HuH-7 (cell line): ENCODE data around the gene B4GALT2.
A peak's percentile ranks its signal among the peaks of the same experiment; 100 is the strongest.

ENCODE experiments used
- DNase-seq: peaks from one replicate; pipeline ENCODE4 v3.0.0; 2011; ENCODE audit warnings: low spot score

The B4GALT2 gene

DNA sequence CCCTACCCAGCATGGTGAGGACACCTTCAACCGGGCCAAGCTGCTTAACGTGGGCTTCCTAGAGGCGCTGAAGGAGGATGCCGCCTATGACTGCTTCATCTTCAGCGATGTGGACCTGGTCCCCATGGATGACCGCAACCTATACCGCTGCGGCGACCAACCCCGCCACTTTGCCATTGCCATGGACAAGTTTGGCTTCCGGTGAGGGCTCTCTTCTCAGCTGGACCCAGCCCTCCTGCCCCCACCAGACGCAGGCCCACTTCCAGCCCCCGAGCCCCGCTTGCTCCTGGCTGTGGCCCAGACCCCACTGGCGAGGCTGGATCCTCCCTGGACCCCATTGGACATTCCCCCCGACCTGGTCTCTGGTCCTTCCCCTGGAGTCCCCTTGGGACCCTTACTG lies 5.8 kb downstream of the B4GALT2 start:
- DNase-seq = no peak

DNA sequence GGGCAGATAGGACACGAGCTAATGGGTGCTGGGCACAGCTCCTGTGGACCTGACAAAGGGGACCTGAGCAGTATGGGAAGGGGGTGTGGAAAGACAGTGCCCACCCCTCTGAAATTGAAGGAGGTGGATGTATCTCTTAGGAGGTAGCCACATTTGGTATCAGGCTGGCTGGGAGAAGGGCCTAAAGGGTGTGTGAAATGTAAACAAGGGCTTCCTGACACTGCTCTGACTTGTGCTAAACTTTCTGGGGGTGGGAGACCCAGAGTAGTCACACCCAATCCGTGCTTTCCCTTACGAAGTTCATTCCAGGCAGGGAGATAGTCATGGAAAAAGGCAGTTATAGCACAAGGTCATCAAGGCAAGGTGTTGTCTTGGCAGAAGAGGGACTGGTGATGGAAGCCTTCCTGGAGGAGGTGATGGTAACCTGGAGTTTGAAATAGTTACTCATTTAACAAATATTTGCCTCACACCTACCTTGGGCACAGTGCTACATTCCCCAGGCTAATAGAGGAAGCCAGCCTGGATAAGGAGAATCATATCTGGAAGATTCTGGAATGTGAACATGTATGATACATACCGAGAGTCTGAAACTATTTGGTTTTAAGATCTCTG lies 7.1 kb downstream of the B4GALT2 start:
- no peak for DNase-seq

DNA sequence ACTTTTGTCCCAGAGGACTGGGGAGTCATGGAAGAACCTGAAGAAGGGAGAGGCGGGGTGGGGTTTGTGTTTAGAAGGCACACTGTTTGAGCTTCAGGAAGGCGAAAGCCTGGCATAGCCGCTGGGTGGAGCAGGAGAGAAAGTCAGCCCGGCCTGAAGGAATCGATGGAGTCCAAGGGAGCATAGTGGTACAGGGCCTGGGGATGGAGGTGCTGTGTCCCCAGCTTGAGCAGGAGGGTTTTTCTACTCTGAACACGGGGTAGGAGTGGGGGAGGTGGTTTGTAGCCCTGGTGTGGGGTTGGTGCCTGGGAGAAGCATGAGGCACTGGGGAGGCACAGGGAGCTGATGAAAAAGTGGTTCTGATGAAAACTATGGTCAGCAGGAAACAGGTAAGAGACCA lies 7.7 kb downstream of the B4GALT2 start:
- peak; percentile 77 for DNase-seq

DNA sequence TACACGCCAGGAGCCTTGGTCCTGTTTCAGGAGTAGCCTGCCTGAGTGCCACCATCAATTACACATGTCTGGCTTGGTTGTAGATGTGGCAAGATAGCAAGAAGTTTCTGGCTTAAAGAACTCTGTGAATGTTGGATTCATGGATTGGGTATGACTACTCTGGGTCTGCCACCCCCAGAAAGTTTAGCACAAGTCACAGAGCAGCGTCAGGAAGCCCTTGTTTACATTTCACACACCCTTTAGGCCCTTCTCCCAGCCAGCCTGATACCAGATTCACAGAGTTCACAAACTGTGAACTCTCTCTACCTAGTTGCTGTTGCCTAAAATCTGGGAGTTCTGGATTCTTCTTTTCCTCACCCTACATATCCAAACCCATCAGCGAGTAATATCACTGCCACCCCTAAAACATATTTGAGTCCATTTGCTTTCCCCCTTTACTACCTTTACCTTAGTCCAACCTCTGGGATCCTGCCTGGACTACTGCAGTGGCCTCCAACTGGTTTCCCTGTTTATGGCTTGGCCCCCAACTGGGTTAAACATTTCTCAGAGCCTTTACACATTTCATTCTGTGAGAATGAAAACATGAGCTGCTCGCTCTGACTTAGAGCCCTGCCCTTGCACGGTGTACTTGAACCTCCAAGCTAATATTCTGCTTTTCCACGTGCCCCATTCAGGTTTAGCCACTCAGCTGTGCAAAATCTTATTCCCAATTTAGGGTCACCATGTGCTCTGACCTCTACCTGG lies 8.3 kb downstream of the B4GALT2 start:
- no peak for DNase-seq

DNA sequence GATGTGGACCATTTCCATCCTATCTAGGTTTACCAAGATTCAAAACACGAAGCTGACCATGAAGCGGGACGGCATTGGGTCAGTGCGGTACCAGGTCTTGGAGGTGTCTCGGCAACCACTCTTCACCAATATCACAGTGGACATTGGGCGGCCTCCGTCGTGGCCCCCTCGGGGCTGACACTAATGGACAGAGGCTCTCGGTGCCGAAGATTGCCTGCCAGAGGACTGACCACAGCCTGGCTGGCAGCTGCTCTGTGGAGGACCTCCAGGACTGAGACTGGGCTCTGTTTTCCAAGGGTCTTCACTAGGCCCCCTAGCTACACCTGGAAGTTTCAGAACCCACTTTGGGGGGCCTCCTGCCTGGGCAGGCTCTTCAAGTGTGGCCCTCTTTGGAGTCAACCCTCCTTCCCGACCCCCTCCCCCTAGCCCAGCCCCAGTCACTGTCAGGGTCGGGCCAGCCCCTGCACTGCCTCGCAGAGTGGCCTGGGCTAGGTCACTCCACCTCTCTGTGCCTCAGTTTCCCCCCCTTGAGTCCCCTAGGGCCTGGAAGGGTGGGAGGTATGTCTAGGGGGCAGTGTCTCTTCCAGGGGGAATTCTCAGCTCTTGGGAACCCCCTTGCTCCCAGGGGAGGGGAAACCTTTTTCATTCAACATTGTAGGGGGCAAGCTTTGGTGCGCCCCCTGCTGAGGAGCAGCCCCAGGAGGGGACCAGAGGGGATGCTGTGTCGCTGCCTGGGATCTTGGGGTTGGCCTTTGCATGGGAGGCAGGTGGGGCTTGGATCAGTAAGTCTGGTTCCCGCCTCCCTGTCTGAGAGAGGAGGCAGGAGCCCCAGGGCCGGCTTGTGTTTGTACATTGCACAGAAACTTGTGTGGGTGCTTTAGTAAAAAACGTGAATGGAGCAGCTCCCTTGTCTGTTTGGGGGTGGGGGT lies 11.5 kb downstream of the B4GALT2 start:
- DNase-seq = no peak

DNA sequence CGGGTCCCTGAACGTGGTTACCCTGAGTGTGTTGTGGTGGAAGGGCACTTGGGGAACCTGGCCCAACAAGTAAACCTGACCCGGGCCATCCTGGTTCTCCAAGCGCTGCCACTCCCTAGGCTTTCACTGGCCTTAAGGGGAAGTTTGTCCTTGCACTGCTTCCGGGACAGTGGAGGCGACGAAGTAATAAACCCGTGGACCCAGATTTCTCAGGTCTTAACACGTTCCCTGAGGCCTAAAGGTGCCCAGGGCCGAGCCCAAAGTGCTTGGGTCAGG lies 12.1 kb downstream of the B4GALT2 start:
- DNase-seq = no peak

DNA sequence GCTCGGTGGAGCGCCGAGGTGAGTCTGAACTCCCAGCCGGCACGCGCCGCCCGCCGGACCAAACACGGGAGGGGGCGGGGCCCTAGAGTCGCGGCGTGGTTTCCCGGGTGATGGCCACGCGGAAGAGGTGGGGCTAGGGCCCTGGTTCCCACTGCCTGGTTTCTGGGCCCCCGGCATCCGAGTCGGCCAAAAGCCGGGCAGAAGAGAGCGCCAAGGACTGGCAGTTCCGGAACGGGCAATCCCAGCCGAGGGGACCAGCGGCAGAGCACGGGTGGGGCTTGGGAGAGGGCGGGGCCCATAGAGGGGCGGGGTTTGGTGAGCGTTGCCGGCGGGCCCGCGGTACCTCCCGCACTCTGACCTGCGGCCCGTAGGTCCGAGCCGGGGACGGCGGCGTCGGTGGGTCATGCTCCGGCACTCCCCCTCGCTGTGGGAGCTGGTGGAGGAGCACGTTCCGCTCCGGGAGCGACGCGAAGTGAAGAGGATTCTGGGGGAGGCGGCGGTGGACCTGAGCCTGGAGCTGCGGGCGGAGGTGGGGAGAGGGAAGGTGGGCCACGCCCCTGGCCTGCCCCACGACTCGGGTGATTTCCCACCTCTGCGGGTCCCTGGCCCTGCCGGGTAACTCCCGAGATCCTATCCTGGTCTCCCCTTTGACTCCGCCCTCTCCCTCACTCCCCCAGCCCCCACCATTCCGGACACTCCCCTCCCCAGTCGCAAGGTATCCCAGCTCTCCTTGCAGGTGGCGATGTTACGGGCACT lies 12.6 kb downstream of the B4GALT2 start, which contains the start of gene CCDC24:
CCDC24 (plus strand) TSS at position 124 of the 756 bp plus-strand sequence; CDS start at position 404, 280 bp downstream.
- peak; percentile 88 for DNase-seq

DNA sequence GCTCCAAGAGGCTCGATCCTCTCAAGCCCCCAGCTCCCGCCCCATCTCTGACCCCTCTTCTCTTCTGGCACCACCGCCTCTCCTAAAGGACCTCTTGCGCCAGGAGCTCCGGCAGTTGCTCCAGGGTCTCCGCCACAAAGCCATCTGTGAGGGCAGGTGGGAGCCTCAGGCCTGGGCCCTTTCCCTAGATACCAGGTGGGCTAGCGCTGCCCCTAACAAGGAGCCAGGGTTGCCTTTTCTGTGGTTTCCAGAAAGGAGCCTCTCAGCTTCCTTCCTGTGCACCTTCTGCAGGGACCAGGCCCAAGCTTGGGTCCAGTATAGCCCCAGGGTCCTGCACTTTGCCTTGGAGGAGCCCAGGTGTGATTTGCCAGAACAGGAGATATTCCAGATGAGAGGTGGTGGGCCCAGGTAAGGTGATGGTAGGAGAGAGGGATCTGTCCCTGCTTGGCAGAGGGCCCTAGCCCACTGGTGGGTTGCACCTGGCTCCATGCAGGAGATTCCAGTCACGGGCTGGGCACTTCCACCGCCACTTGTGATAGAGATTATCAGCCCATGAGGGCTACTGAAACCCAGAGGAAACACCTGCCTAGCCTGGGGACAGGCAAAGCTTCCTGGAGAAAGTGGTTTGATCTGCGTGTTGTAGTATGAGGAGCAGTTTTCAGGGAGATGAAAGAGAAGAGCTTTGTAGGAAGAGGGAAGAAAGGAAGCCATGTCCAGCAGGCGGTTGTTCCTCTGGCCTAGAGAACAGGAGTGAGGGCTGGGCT lies 13.4 kb downstream of the B4GALT2 start:
- DNase-seq = no peak

DNA sequence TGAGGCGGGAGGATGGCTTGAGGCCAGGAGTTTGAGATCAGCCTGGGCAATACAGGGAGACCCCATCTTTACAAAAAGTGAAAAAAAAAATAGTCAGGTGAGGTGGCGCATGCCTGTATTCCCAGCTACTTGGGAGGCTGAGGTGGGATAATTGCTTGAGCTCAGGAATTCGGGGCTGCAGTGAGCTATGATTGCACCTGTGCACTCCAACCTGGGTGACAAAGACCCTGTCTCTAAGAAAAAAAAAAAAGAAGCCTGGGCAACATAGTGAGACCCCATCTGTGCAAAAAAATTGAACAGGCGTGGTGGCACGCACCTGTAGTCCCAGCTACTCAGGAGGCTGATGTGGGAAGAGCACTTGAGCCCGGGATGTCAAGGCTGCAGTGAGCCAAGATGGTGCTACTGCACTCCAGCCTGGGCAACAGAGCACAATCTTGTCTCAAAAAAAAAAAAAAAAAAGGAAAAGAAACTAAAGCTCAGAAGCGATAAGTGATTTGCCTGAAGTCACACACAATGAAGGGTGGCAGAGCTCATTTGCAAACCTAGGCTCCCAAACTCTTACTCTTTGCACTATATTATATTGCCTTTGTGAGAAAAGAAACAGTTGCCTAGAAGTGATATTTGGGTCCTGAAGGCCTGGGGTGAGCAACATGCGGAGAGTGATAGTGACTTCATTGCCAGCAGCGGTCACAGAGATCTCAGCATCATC lies 14.3 kb downstream of the B4GALT2 start:
- DNase-seq = no peak

DNA sequence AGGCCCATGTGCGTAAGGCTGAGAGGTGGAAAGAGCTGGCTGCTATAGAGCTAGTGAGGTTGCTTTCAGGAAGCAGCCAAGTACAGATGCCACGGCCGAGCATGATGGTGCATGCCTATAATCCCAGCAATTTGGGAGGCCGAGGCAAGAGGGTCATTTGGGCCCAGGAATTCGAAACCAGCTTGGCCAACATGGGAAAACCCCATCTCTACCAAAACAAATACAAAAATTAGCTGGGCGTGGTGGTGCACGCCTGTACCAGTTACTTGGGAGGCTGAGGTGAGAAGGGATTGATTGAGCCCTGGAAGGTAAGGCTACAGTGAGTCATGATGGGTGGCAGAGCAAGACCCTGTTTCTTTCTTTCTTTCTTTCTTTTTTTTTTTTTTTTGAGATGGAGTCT lies 15.1 kb downstream of the B4GALT2 start:
- no peak for DNase-seq

DNA sequence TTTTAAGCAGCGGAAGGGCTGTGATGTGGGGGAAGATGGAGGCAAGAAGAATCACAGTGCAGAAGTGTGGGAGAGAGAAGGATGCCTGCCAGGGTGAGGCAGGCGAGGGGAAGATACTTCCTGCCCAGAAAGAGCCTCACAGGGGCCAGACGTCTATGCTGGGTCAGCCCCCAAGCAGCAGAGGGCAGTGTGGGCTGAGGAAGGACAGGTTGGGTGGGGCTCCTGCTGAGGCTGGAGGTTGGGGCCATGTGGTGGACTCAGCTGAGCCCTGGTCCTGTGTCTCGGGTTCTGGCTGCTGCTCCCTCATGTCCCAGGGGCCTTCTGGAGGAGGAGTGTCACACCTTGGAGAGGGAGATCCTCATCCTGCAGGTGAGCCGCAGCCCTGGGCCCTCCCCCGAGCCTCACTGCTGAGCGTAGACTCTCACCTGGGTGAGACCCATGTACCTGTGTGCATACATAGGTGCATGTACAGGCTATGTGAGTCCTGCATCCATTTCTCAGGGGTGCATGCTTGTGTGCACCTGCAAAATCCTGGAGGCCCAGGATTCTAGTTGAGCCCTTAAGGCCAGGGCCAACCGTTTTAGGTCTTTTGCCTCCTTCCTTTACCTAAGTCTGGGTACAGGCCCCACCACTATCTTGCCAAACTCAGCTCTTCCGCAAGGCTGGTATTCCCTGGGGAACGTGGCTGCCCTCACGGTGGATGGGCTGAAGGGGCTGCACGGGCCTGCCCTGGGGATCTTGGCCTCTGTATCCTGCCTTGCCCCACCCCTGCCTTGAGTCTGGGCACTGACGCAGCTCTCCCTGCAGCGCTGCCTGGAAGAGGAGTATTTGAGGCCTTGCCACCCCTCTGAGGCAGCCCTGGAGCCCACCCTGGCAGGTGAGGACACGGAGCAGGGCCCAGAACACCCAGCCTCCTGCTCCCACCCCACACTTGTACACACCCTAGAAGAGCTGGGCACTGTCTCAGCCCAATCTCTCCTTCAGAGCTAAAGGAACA lies 16.1 kb downstream of the B4GALT2 start:
- peak; percentile 86 for DNase-seq

DNA sequence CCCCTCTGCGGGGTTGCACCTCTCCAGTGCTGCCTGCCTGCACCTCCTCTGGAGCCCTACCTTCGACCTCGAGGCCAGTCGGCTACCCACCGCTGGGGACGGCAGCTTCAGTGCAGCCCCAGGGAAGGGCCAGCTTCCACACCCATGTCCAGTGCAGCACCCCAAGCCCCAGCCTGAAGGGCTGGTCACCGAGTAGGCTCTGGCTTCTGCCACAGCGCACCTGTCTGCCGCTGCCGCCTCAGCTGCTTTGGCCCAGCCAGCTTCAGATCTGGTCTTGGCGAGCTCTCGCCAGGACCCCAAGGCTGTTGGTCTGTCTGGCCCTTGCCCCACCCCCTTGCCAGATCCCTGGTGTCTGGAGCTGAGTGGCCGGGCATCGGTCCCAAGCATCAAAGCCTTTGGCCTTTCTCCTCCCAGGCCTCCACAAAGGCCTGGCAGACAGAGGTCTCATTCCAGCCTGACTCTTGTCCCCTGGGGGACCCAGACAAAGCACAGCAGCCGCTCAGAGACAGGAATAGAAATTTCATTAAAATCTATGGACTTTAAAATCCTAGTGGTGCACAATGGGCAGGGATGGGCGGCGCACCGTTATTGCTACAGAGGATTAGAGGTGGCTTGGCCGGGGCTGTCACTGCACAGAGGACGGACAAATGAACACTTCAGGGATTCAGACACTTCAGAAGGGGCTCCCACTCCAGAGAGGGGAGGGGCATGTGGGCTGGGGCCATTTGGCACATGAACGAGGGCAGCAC lies 17.1 kb downstream of the B4GALT2 start:
- DNase-seq = no peak

DNA sequence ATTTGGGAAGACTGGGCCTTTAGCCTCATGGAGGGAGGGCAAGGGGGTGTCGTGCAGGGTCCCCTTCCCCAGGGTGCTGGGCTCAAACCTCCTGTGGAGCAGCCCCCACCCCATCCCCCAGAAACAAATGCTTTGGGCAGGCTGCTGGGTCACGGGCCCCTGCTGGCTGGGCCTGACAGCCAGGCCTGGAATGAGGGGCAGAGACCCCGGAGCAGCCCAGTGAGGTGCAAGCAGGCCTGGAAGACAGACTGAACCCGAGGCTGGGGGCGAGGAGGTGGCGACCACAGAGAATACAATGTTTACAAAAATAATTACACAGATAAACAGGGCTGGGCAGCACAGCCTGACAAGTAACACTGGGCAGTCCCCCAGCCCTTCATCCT lies 17.7 kb downstream of the B4GALT2 start:
- no peak for DNase-seq

DNA sequence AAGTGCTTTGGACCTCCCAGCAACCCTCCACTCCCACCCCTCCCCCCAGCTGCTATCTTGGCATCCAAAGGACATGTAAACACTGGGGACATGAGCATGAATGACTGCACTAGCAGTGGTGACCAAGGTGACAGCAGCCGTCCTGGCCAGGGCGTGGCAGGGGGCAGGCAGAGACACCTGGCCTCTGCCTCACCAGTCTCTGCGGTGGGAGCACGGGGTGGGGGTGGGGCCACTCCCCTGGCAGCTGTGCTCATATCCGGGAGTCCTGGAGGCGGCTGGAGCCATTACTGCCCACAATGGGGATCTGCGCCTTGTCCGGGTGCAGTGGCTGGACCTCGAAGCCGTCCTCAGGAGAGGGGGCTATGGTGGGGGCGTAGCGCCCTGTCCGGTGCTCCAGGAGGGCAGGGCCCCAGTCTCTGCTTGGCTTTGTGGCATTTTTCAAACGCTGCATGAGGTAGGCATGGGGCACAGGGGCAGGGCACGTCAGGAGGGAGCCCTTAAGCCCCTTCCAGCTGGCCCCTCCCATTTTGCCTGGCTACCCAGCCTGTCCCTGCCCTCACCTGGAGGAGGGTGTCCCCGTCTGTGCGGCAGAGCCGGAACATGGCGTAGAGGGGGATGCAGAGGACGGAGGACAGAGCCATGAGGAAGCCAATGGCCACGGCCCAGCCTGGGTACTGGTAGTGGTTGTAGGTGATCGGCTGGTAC lies 18.4 kb downstream of the B4GALT2 start:
- no peak for DNase-seq

DNA sequence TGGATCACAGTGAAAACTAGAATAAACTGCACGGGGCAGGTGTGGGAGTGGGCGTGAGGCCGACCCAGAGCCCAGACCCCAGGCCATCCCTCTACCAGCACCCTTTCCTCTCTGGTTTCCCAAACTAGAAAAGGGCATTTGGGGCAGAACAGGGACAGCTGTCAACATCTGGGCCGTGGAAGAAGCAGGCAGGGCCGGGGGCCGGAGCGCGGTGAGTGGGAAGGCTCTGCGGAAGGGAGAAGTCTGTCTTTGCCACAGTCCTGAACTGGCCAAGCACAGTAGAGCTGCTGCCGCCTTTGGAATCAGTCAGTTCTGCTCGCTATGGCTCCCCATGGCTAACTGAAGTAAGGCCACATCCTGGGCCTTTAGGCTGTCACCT lies 19.0 kb downstream of the B4GALT2 start:
- DNase-seq = no peak

DNA sequence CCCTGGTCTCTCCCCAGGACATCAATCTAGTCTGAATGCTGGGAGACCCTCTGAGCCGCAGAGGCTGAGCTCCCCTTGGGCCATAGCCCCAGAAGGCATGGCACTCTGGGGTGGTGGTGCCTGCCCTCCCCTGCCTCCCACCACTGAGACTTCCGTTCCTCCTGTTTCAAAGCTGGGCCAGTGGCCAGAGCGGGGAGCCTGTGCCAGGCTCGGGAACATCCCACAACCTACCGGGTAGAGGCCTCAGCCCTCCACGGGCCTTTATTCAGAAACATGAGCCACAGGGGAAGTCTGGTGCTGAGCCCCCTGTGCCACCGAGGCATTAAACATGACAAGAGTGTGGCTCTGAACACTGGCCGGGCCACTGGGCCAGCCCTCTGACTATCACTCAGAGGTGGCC lies 20.4 kb downstream of the B4GALT2 start:
- DNase-seq = no peak

DNA sequence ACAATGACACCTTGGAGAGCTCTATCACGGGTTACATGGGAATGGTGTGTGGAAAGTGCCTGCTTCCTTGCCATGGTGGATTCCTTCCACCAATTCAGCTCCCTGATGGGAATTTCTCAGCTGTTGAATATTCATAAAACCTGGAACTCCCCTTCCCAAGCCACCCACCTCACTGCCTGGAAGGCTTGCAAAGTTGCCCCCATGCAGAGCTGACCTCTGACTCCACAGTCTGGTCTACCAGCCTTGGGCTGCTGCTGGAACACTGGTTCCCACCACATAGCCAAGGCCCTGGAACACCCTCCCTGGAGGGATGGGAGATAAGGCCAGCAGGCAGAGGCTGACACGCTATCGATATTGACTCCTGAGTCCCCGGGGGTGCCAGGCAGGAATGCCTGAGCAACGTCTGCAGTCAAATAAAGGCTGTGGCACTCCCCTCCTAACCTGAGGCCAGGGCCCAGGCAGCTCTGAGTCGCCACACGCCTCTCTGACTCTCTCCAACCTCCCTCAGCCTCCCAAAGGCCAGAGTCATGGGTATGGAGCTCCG lies 21.2 kb downstream of the B4GALT2 start:
- no peak for DNase-seq

DNA sequence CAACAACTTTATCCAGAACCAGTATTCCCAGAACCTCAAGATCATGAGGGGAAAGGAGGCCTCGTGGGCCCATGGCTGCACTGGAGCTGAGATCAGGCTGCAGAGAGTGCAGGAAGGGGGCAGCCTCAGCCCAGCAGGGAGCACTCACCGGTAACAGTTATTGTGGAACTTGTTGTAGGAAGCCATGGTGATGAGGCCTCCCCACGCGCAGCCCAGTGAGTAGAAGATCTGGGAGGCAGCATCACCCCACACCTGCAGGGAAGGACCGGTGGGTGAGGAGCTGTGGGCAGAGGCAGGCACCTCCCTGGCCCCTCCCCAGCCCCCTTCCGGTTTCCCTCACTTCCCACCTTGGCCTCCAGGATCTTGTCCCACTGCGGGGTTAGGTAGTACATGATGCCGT lies 23.2 kb downstream of the B4GALT2 start:
- no peak for DNase-seq
